HK-2 (cell line): ENCODE measurements around the gene FZD10.

Experiments used
- DNase-seq: peaks from one replicate; pipeline ENCODE4 v3.0.0-alpha.2; 2018; ENCODE audit not compliant: unreplicated experiment

The FZD10 gene

GRCh38 chr12:130205495-130205894, 43.2 kb downstream of the FZD10 start:
- DNase-seq: no peak

- DNase-seq: no peak
Measured at GRCh38 chr12:130212384-130212989, 50.2 kb downstream of the FZD10 start.

GRCh38 chr12:130213249-130213648, 51.0 kb downstream of the FZD10 start:
- no peak for DNase-seq

- no peak for DNase-seq
Measured at GRCh38 chr12:130214686-130215395, 52.6 kb downstream of the FZD10 start.
